CD4-positive, alpha-beta T cell treated with Interleukin-17A for 1 hour (primary cell): ENCODE measurements around the gene CKLF.
"Not testable (repeated sequence)": the region's sequence is repeated elsewhere in the genome, so short reads cannot be mapped to it uniquely, and the experiment has no call there.

Source experiments
- DNase-seq: peaks from one replicate; pipeline ENCODE4 v3.0.0-alpha.2; 2020

Gene CKLF

GRCh38 chr16:66572356-66572755 is 20.0 kb downstream of the CKLF start:
- DNase-seq = no peak

GRCh38 chr16:66574081-66574480 is 21.7 kb downstream of the CKLF start:
- no peak for DNase-seq

GRCh38 chr16:66574531-66574930 is 22.2 kb downstream of the CKLF start:
- DNase-seq = no peak

- no peak for DNase-seq
Measured at GRCh38 chr16:66575060-66575459, 22.7 kb downstream of the CKLF start.

- no peak for DNase-seq
Measured at GRCh38 chr16:66576296-66576695, 23.9 kb downstream of the CKLF start.

GRCh38 chr16:66578651-66579531 is 26.5 kb downstream of the CKLF start, which contains the start of gene CMTM2:
Gene CMTM2 (plus strand): TSS chr16:66579463. CDS start chr16:66579608, 145 bp downstream.
- no peak for DNase-seq

GRCh38 chr16:66580605-66581209 is 28.3 kb downstream of the CKLF start:
- no peak for DNase-seq

GRCh38 chr16:66581246-66581952 is 29.0 kb downstream of the CKLF start:
- no peak for DNase-seq

- no peak for DNase-seq
Measured at GRCh38 chr16:66585481-66586239, 33.3 kb downstream of the CKLF start.

GRCh38 chr16:66587881-66588600 is 35.7 kb downstream of the CKLF start:
- DNase-seq = no peak

- peak; percentile 80 for DNase-seq
Measured at GRCh38 chr16:66588981-66589713, 36.8 kb downstream of the CKLF start.

- DNase-seq = peak; percentile 58
Measured at GRCh38 chr16:66590322-66590721, 37.9 kb downstream of the CKLF start.

GRCh38 chr16:66591018-66591417 is 38.6 kb downstream of the CKLF start:
- no peak for DNase-seq

GRCh38 chr16:66592241-66592640 is 39.9 kb downstream of the CKLF start:
- DNase-seq = no peak

GRCh38 chr16:66592814-66593213 is 40.4 kb downstream of the CKLF start:
- no peak for DNase-seq

- DNase-seq = no peak
Measured at GRCh38 chr16:66594739-66595138, 42.4 kb downstream of the CKLF start.

- DNase-seq = not testable (repeated sequence)
Measured at GRCh38 chr16:66596559-66596958, 44.2 kb downstream of the CKLF start.

- no peak for DNase-seq
Measured at GRCh38 chr16:66596986-66597848, 44.8 kb downstream of the CKLF start.

GRCh38 chr16:66598111-66598510 is 45.7 kb downstream of the CKLF start:
- DNase-seq = no peak

- DNase-seq = no peak
Measured at GRCh38 chr16:66599726-66600125, 47.4 kb downstream of the CKLF start.
